GM18873 (cell line): ENCODE data around the gene GLB1L.

Source experiments
- ATAC-seq: cut with Tn5 transposase; IDR thresholded peaks from one replicate; pipeline ENCODE4 v1.9.1; 2021; ENCODE audit warnings: mild to moderate bottlenecking, moderate library complexity, moderate number of reproducible peaks; ENCODE audit not compliant: unreplicated experiment, low FRiP score

The GLB1L gene

DNA sequence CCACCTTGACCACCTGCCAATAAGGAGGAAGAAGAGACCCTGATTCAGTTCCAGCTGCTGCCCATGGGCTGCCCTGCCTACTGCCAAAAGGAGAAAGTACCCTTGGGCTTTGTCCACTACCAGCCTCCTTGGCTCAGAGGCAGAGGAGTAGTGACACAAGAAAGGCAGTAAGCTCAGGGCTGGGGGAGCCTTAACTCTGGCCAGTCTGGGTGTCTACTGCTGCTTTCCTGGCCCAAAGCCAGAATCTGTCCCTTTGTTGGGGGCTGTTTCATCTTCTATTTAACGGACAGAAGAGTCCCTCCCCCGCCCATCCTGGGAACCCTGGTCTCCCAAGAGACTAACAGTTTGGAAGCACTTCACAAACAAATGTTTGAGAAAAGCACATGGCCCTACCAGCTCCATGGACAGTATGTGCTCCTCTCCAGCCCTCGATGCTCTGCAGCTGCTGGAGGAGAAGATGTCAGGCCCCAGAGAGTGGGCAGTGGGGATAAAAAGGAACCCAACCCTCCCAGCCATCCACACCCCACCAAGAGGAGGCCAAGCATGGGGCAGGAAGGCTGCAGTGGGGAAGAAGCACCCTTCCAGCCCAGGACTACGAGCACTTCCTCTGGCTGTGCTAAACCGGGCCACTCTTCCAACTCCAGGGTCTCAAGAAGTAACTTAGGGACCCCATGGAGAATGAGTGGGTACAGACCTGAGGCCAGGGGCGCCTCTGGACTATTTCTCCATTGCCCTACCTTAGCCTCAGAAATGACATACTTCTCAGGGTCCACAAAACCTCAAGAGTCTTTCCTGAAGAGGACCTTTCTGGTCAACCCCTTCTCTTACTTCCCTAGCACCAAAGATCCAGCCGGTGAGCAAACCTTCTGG is 17.0 kb downstream of the GLB1L start:
- no peak for ATAC-seq

DNA sequence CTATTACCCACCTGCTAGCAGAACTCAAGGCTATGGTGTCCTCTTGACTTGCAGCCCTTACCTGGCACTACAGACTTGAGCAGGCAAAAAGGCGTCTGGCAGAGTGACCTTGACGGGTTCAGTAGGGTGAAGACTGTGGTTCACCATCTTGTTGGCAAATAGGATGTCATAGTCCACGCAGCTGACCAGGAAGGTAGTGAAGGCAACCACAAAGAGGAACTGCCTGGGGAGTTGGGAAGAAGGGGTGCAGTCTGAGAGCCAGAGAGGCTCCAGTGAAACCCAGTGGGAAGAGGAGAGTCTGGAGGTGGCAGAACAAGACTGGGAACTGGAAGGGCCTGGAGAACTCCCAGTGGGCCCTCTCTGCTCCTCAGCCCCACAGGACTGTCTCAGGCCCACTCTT is 19.9 kb downstream of the GLB1L start:
- ATAC-seq, result no peak

- ATAC-seq, result no peak
These were observed 21.2 kb downstream of the GLB1L start for GRCh38 chr2:219223831-219224610.

GRCh38 chr2:219221957-219222518 is 23.2 kb downstream of the GLB1L start:
- ATAC-seq, result no peak

DNA sequence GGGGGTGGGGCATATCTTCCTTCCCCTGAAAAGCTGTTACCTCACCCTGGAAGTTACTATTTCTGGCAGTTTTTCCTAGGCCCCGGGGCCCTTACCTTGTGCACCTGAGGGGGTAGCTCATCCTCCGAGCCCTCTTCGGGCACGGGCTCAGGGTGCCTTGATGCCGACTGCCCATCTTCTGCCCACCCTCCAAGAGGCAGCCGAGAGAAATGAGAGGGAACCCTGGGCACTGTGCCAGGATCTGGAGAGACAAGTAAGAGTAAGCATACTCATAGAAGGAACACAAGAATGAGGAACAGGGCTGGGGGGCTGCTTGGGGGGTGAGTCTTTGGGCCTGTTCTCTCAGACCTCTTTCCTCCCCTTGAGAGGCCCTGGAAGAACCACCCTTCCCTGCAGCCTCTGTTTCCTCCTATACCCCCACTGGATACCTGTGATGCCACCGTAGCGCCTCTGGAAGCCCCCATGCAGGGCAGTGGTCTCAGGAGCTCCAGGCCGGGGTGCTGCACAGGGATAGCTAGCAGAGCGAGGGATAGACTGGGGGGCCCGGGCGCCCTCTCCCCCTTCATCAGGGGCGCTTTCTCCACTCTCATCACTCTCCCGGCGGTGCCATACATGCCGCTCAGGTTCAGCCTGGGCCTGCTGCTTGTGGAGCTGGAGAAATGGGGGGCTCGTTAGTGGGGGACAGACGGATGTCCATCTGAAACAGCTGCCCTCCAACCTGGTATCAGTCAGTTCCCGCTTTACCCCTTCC is 24.4 kb downstream of the GLB1L start:
- ATAC-seq, result no peak

DNA sequence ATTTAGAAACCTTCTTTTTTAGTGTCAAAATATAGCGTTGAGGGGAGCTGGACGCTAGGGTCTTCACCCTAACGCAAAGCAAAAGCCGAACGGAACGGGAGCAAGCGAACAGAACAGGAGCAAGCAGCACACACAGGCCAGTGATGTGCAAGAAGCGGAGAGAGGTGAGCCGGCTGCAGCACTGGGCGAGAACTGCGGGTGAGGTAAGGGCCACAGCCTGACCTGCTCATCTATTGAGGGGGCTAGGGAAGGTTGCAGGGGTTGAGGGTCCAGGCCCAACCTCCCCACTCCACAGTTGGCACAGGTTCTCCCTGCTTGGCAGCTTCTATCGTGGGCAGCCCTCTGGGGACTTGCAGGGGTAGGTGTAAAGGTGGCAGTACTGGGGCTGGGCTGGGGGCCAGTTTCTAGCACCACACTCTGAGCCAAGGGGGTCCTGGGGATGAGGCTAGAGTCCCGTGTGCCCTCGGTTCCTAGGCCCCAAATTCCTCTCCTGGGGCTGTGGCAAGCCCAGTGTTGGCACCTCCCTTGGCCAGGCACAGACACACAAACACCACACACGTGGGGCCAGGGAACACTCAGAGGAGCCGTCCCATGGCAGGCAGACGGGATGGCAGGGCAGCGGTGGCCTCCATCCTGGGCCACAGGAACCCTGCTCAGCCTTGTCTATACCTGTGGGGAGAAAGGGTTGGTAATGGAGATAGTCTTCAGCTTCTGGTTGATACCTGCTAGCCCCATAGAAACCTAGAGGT is 25.3 kb downstream of the GLB1L start:
- no peak for ATAC-seq

GRCh38 chr2:219218732-219219701 is 26.2 kb downstream of the GLB1L start, which contains the start of gene ABCB6:
ABCB6 (minus strand) TSS chr2:219218958; CDS start chr2:219218673, 285 bp downstream.
- peak; percentile 51 for ATAC-seq

DNA sequence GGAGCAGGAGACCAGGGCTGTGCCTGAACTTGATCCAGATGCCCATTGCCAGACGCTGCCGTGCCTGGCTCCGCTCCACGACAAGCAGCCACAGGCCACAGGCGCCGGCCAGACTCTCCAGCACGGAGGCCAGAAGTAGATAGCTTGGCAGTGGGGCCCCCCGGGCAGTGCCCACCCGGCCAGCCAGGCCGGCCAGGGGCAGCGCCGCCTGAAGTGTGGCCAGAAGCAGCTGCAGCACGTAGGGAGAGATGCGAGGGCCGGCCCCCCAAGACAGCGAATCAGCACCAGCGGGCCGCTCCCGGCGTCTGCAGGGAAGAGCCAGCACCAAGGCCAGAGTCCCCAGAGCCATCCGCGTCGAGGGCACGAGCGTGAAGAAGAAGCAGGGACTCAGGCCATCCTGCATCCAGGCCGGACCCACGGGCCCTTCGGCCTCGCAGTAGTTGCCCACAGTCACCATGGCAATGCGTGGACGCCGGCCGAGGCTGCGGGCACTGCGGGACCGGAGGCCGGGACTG is 27.0 kb downstream of the GLB1L start:
- peak; percentile 26 for ATAC-seq

- no peak for ATAC-seq
These were observed 28.7 kb downstream of the GLB1L start for GRCh38 chr2:219216535-219216915.

DNA sequence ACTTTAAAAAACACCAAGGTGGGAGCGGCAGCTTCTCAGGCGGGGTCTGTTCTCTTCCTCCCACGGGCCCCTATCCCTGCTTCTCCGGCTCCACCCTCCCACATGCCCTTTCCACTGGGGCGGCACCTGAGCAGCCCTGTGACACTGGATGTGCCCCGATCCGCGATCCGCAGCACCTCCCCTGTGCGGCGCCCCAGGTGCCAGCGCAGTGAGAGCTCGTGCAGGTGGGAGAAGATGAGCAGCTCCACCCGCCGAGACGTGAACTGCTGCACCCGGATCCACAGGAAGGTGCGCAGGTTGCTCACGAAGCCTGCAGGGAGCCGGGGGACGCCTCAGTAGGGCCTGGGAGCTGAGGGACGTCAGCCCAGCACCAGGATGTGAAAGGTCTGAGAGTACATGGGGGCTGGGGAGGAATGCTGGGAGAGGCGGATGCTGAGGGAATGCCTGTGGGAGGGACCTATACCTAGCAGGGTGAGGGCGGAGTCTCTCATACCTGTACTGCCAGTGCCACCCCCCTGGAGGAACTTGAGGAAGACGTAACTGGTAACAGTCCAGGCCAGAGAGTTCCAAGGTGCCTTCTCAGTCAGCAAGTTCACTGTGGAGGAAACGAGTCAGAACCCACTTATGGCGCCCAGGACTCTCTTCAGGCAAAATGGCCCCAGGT is 29.2 kb downstream of the GLB1L start:
- ATAC-seq, result no peak

- no peak for ATAC-seq
These were observed 30.5 kb downstream of the GLB1L start for GRCh38 chr2:219214786-219215185.

- ATAC-seq, result no peak
These were observed 31.1 kb downstream of the GLB1L start for GRCh38 chr2:219214141-219214540.

DNA sequence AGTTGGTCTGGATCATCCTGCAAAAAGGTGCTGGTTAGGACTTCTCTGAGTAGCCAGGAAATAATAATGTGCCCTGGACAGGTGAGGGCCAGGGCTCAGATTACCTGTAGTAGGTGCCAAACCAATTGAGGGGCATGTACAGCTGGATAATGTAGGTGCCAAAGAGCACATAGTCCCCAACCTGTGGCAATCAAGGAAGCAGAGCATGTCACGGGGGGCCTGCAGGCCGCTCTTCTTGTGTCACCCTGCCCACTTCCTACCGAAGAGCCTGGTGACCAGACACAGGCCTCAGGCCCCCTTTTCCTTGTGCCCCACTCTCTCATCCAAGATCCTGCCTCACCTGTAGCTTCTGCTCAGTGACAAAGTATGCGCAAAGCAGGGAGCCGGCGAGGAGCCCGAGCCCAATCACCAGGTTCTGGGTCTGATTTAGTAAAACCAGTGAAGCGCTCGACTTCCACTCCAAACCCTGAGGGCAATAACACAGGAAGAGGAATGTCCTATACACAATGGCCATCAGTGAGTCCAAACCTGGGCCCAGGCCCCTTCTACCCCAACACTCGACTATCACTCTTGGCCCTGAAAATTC is 31.7 kb downstream of the GLB1L start:
- ATAC-seq, result no peak

- ATAC-seq, result no peak
These were observed 32.2 kb downstream of the GLB1L start for GRCh38 chr2:219213026-219213415.

DNA sequence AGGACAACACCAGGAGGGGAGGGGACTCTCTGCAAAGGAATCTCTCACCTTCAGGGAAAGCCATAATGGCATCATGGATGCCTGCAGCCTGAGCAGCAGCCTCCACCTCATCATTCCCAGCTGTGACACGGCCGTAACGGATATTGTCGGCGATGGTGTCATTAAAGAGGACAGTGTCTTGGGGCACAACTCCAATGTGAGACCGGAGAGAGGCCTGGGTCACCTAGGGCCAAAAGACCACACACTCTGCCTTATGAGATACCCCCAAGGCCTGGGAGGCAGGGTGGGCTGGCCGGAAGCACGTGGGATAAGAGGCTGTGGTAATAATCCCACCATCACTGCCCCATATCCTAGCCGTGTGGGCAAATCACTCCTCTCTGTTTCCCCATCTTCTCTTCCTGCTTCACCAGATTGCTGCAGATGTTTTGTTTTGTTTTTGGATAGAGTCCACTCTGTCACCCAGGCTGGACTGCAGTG is 34.3 kb downstream of the GLB1L start:
- no peak for ATAC-seq

DNA sequence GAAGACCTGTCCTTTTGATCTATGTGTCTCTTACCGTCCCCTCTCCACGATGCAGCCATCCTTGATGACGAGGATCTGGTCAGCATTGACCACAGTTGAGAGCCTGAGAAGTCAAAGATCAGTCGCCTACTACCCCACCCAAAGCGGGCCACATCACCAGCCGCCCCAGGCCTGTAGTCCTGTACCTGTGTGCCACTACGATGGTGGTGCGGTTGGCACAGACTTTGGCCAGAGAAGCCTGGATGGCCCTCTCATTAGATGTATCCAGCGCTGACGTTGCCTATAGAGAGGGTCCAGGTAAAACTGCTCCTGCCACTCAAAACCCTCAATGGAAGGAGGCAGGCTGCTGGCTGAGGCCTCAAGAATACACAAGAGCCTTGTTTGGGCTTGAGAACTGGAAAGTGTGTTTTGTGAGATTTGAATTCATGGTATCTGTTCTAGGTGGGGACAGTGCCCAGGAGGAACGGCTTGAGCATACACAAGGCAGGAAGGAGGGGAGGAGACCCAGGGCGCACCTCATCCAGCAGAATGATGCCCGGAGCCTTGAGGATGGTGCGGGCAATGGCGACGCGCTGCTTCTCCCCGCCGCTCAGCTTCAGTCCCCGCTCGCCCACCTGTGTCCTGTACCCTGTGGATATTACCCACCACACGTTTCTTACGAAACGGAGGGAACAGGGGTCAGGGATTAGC is 34.9 kb downstream of the GLB1L start:
- no peak for ATAC-seq
